GM18907 (cell line): ENCODE data around the gene CYTH2.
"Not testable (repeated sequence)": the region's sequence is repeated elsewhere in the genome, so short reads cannot be mapped to it uniquely, and the experiment has no call there.

Experiments
- ATAC-seq: cut with Tn5 transposase; IDR thresholded peaks from one replicate; pipeline ENCODE4 v1.9.1; 2021; ENCODE audit warnings: mild to moderate bottlenecking, moderate library complexity; ENCODE audit not compliant: unreplicated experiment

The CYTH2 gene

DNA sequence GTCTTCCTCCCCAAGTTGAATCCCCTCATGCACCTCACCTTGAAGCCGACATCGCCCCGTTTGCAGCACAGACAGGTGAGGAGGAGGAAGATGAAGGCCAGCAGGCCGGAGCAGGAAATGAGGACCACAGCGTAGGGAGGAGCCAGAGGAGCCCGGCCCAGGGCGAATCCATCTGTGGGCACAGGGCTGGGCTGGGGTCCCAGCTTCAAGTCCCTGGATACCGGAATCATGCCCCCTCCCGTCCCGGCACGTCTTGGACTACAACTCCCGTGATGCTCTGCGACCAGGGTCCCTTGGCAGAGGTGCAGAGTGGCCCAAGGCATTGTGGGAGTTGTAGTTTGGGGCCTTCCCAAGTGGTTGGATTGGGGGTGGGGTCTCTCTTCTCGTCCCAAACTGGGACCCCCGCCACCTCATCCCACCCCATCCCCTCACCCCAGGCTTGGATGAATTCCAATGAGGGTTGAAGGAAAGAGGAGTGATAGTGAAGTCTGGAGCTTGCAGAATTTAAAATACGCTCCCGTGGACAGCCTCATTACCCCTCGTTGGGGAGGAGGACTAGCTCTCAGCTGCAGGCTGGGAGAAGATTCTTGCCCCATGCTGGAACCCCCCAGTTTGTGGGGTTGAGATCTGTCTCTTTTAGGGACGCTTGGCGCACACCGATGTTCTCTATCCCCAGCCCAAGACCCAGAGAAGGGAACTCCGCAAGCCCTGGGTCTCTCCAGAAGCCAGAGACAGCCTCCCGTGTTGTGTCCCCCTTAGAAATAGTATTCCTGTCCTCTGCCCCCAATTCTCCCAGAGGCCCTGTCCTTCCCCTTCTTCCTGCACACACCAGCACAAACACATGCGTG, 41.5 kb downstream of the CYTH2 start:
- ATAC-seq, result no peak

DNA sequence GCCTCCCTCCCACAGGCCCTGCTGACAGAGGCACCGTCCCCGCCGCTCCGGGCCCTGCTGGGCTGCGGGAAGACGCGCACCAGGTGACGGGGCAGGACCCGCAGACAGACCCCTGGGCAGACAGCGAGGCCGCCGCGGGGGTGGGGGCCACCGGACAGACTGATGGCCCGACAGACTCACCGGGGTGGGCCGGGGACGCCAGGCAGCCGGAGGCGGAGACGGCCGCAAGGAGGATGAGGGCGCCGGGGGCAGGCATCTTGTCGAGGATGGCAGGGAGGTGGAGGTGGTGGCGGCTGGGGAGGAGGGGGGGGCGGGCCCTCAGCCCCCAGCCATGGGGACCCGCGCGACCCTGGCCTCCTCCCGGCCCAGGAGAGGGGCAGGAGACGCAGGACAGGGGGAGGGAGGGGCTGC, 42.2 kb downstream of the CYTH2 start:
- ATAC-seq, result no peak

- ATAC-seq, result no peak
Measured at GRCh38 chr19:48511800-48512503, 42.8 kb downstream of the CYTH2 start, which contains the start of gene LMTK3. Gene LMTK3, minus strand, starts transcription at chr19:48511835. Its CDS starts 259 bp downstream, at chr19:48511576.

- ATAC-seq, result no peak
Measured at GRCh38 chr19:48512504-48513288, 43.5 kb downstream of the CYTH2 start.

GRCh38 chr19:48513289-48514122, 44.3 kb downstream of the CYTH2 start:
- ATAC-seq, result no peak

GRCh38 chr19:48514123-48514458, 44.9 kb downstream of the CYTH2 start:
- ATAC-seq, result no peak

- no peak for ATAC-seq
Measured at GRCh38 chr19:48516536-48516935, 47.4 kb downstream of the CYTH2 start.

DNA sequence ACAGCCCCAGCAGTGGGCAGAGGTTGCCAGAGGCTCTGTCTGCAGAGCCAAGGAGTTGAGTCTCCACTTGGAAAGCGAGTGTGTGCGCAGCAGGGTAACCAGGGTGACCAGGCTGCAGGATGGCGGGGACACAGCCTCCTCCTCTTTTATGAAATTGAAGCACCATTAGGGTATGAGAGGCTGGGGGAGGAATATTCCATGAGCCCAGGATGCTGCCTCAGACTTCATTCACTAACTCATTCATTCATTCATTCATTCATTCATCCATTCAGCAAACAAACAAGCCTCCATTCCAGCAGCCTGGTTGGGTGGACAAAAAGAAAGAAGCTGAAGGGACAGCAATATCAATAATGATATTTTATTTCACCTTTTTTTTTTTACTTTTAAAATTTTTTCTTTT, 49.0 kb downstream of the CYTH2 start:
- no peak for ATAC-seq

DNA sequence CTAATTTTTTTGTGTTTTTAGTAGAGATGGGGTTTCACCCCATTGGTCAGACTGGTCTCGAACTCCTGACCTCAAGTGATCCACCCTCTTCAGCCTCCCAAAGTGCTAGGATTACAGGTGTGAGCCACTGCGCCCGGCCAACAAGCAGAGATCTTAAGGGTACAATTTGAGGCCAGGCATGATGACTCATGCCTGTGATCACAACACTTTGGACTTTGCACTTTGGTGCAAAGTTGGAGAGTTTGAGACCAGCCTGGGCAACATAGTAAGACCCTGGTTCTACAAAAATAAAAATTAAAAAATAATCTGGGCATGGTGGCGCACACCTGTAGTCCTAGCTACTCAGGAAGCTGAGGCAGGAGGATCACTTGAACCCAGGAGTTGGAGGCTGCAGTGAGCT, 50.3 kb downstream of the CYTH2 start:
- ATAC-seq, result not testable (repeated sequence)

DNA sequence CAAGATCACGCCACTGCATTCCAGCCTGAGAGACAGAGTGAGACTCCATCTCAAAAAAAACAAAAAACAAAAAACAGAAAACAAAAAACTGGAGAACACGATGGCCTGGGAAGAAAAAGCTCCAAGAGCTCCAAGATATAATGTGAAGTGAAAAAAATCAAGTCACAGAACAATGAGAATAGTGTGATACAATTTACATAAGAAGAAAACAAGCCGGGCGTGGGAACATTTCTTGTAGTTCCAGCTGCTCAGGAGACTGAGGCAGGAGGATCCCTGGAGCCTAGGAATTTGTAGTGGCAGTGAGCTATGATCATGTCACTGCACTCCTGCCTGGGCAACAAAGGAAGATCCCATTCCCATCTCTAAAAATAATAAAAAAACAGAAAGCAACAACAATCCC, 51.0 kb downstream of the CYTH2 start:
- ATAC-seq, result no peak

- ATAC-seq, result no peak
Measured at GRCh38 chr19:48524221-48524620, 55.1 kb downstream of the CYTH2 start.

DNA sequence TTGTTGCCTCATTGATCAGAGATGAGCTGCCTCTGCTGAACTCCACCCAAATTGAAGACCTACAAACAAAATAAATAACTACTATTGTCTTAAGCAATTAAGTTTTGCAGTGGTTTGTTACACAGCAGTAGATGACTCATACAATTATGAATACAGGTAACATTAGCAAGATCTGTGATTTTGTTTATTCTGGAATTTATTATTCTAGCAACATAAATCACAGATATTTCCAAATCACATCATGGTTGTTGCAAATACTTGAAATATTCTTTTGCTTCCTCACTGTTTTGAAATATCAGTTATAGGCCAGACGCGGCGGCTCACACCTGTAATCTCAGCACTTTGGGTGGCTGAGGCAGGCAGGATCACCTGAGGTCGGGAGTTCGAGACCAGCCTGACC, 55.6 kb downstream of the CYTH2 start:
- ATAC-seq, result no peak

GRCh38 chr19:48529156-48529555, 60.0 kb downstream of the CYTH2 start:
- ATAC-seq, result no peak

- ATAC-seq, result no peak
Measured at GRCh38 chr19:48530066-48530720, 61.0 kb downstream of the CYTH2 start.

DNA sequence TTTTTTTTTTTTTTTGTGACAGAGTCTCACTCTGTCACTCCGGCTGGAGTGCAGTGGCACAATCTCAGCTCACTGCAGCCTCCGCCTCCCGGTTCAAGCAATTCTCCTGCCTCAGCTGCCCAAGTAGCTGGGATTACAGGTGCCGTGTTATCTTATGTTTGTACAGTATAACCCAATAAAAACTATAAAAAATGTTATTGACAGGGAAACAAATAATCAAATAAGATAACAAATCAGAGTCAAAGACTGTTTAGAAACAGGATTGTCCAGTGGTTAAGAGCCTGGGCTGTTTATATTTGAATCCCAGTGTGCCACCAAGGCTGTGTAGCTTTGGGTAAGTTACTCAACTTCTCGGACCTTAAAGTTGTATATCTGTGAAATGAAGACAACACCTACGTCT, 61.6 kb downstream of the CYTH2 start:
- ATAC-seq, result no peak
